Tibial nerve (tissue), 3 donors: Measurements from ENCODE around the gene RANGRF.

Experiments
- POLR2A ChIP-seq, 2 donors: fragments of 450-650 bp; IDR thresholded peaks; one replicate each; pipeline ENCODE4 v1.6.1; 2017; ENCODE audit warnings: antibody characterized with exemption in 2 of 2, mild to moderate bottlenecking in 2 of 2, moderate library complexity in 2 of 2
- TF ChIP-seq, protein P1 (sequence below), 5 experiments: fragments of 200-600 bp in 3 of 5; fragments of 450-650 bp in 2 of 5; sonication (generic) in 3 of 5; IDR thresholded peaks; one replicate each; pipeline ENCODE4 v1.5.1; 2016 to 2019; ENCODE audit warnings: antibody characterized with exemption in 5 of 5, mild to moderate bottlenecking in 3 of 5, moderate library complexity in 2 of 5

GRCh38 chr17:8266648-8267479, 21.6 kb upstream of the RANGRF start:
- TF ChIP-seq, protein P1, sequence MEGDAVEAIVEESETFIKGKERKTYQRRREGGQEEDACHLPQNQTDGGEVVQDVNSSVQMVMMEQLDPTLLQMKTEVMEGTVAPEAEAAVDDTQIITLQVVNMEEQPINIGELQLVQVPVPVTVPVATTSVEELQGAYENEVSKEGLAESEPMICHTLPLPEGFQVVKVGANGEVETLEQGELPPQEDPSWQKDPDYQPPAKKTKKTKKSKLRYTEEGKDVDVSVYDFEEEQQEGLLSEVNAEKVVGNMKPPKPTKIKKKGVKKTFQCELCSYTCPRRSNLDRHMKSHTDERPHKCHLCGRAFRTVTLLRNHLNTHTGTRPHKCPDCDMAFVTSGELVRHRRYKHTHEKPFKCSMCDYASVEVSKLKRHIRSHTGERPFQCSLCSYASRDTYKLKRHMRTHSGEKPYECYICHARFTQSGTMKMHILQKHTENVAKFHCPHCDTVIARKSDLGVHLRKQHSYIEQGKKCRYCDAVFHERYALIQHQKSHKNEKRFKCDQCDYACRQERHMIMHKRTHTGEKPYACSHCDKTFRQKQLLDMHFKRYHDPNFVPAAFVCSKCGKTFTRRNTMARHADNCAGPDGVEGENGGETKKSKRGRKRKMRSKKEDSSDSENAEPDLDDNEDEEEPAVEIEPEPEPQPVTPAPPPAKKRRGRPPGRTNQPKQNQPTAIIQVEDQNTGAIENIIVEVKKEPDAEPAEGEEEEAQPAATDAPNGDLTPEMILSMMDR (IDR thresholded peaks at IDR 0.05): no peak
- no peak for TF ChIP-seq POLR2A (IDR thresholded peaks at IDR 0.05)
